Skeletal muscle cell (primary cell): ENCODE measurements around the gene SORBS1.

Experiments
- DNase-seq: peaks from one replicate; pipeline ENCODE4 v3.0.0-alpha.2; 2010; ENCODE audit warnings: low read depth
- H3K4me3 ChIP-seq: 2 replicates; pipeline ENCODE4 v1.5.1; 2011; ENCODE audit warnings: low read depth, mild to moderate bottlenecking, control low read depth, low read length, moderate library complexity

The SORBS1 gene

GRCh38 chr10:95524358-95525032, 36.7 kb downstream of the SORBS1 start:
- no peak overlapping the region for H3K4me3 ChIP-seq
- no peak for DNase-seq

DNA sequence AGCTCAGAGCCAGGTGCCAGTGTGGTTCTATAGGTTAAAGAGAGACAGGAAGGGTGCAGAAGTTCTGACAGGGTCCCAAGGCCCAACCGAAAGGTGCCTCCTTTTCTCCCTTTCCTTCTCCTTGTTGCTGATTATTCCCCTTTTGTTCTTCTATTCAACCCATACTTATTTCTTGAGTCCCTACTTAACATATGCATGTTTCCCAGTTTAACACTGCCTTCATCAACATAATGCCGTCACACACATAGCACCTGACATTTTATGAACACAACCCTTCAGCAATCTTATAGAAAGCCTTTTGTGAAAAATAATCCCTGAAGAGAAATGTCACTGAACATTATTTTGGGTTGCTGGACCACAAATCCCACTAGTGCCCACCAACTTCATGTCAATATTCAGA, 39.1 kb downstream of the SORBS1 start:
- DNase-seq: no peak

DNA sequence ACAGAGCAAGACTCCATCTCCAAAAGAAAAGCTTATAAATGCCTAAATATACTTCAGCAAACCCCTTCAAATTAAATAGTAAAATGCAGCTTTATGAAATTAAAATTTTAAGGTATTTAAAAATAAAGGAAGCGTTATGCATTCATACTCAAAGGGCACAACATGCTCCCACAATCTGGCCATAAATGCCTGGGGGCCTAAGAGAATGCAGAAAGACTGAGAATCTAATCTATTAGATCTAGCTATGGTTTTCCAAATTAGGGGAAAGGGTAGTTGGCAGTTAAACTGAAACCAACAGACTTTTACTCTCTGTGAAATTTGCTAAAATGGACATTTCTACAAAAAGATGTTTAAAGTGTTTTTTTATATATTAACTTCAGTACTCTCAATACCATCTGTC, 40.6 kb downstream of the SORBS1 start:
- no peak for DNase-seq
- no peak overlapping the region for H3K4me3 ChIP-seq

More for the DNA sequence above, 39.1 kb downstream of the SORBS1 start:
- no peak overlapping the region for H3K4me3 ChIP-seq

GRCh38 chr10:95518455-95519452, 42.4 kb downstream of the SORBS1 start:
- H3K4me3 ChIP-seq: no peak overlapping the region
- no peak for DNase-seq

GRCh38 chr10:95517536-95518454, 43.4 kb downstream of the SORBS1 start:
- no peak for DNase-seq
- H3K4me3 ChIP-seq: no peak overlapping the region

DNA sequence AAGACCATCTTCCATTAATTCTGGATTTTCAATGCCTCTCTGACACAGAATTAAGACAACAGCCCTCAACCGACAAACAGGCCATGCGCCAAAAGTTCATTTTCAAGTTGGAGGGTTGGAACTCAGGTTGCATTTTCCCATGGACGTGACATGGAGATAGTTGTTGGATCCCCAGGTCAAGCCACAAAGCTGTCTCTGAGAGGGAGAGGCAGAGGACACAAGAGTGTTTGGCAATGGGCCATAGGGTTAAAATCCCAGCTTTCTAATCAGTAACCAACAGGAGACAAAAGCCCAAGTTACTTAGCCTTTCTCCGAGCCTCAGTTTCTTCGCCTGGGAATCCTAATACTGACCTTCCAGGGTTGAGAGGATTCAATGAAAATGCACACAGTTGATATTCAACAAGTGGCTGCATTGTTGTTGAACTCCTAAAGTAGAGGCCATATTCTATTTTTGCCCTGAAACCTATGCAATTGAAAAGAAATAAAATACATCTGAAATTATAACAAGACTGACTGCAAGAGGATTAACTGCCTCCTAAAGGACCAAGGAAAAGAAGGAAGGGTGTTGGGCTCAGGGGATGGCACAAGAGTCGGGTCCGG, 44.3 kb downstream of the SORBS1 start:
- DNase-seq: no peak
- no peak overlapping the region for H3K4me3 ChIP-seq

- no peak overlapping the region for H3K4me3 ChIP-seq
- DNase-seq: no peak
Observed at GRCh38 chr10:95513941-95514392, 47.2 kb downstream of the SORBS1 start.

GRCh38 chr10:95513008-95513589, 48.1 kb downstream of the SORBS1 start:
- DNase-seq: no peak
- no peak overlapping the region for H3K4me3 ChIP-seq

- no peak overlapping the region for H3K4me3 ChIP-seq
- DNase-seq: no peak
Observed at GRCh38 chr10:95511314-95511713, 49.9 kb downstream of the SORBS1 start.

GRCh38 chr10:95509251-95509650, 51.9 kb downstream of the SORBS1 start:
- no peak for DNase-seq

DNA sequence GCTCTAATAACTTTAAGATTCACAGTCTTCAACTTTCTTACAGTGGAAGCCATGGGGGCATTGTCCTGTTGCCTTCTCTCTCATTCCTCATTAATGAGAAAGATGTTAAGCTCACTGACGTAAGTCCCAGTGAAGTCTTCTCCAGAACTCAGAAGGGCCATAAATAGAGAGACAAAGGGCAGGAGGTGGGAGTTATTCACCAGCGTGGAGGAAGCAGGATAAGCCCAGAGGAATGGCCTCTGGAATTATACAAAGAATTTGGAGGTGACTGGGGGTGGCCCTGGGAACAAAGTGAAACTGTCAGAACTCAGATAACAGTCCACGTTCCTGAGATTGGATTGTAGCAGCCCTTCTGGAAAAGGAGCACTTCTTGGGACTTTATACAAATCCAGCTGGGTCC, 52.4 kb downstream of the SORBS1 start:
- peak; percentile 6 for DNase-seq

More at GRCh38 chr10:95509251-95509650, 51.9 kb downstream of the SORBS1 start:
- no peak overlapping the region for H3K4me3 ChIP-seq

DNA sequence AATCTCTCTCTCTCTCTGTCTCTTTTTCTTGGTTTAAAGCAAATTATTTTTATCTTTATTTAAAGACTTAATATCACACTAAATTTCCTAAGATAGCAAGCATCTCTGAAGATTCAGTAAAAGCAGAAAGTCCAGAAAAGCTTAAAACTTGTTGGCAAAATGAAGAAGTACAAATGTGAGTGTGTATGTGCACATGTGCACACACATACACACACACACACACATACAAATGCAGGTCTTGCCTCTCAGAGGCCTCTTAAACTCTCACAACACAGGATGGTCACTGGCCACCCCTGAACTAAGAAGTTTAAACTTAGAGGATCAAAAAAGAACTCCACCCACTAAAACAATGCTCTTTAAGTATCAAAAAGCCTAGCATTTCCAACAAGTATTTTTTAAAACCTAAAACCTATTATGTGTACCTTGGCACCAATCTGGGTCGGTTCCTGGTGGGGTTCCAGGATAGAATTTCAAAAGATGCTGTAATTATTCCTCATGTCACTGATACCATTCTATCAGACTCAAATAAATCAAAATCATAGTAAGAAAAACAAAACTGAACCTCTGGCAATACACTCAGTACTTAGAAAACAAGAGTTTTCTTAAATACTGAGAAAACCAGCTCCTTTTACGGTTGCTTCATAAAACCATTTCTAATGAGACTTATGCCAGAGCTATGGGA, 55.0 kb downstream of the SORBS1 start:
- H3K4me3 ChIP-seq: no peak overlapping the region
- DNase-seq: no peak

More for the DNA sequence above, 52.4 kb downstream of the SORBS1 start:
- no peak overlapping the region for H3K4me3 ChIP-seq

GRCh38 chr10:95505641-95506040, 55.5 kb downstream of the SORBS1 start:
- no peak for DNase-seq
- no peak overlapping the region for H3K4me3 ChIP-seq

- no peak for DNase-seq
- no peak overlapping the region for H3K4me3 ChIP-seq
Observed at GRCh38 chr10:95505084-95505610, 56.0 kb downstream of the SORBS1 start.

DNA sequence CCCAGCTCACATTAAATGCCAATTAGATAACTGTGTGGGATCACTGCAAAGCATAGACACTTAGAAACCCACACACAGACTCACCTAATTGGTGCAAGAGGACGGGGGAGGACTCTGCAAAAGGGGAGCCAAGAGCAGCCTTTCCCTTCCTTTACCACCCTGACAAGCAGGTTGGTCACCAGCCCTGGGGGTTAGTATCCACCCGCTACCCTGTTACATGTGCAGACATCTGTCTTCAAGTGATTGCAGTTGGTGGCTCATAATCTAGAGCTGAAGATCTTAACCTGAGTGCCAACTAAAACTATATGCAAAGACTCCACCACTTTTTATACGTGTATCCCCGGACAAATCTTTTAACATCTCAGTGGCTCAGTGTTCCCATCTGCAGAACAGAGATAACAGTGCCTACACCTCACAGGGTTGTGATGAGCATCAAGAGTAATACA, 56.9 kb downstream of the SORBS1 start:
- H3K4me3 ChIP-seq: no peak overlapping the region
- DNase-seq: no peak

DNA sequence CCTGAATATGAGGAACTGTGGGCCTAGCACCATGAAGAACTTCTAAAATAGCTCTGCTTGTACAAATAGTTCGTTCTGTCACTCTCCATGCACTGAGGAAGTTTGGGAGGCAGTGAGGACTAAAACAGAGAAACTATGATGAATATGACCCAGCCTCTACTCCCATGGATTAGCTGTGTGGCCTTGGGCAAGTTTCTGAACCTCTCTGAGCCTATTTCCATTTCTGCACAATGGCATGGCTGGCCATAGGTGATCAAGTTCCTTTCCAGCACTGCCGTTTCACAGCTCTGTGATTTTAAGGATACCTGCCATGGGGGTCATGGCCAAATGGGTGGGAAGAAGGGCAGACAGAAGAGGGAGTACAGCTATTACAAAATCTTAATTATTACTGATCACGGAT, 57.6 kb downstream of the SORBS1 start:
- no peak for DNase-seq
- H3K4me3 ChIP-seq: no peak overlapping the region

GRCh38 chr10:95503001-95503400, 58.2 kb downstream of the SORBS1 start:
- H3K4me3 ChIP-seq: no peak overlapping the region

GRCh38 chr10:95502377-95502776, 58.8 kb downstream of the SORBS1 start:
- no peak overlapping the region for H3K4me3 ChIP-seq
- DNase-seq: no peak

More at GRCh38 chr10:95503001-95503400, 58.2 kb downstream of the SORBS1 start:
- DNase-seq: no peak
